GM11168 (cell line): ENCODE results near the gene NAGLU.

Experiments
- in situ Hi-C: fragments of 300-500 bp; cut with MboI; formaldehyde crosslinking; loops from one replicate; pipeline ENCODE4 v1.12.0; 2022; ENCODE audit warnings: low sequenced_read_pairs; ENCODE audit not compliant: unreplicated experiment

Gene NAGLU

DNA sequence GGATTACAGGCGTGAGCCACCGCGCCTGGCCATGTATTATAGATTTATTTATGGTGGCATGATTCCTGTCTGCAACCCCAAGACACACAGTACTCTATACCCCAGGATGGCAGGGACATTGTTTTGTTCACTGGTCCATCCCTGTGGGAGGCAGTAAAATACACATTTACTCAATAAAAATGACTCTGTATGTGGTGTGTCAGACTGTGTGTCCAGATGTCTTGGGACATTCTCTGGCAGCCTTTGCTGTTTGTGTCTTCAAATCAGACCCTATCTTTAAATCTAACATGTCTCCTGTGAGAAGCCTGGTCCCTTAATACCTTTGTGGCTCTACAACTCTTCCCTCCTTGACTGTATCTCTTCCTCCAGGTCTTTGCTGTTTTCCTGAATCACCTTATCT lies 24.2 kb downstream of the NAGLU start:
- in situ Hi-C loops: no loop called here

DNA sequence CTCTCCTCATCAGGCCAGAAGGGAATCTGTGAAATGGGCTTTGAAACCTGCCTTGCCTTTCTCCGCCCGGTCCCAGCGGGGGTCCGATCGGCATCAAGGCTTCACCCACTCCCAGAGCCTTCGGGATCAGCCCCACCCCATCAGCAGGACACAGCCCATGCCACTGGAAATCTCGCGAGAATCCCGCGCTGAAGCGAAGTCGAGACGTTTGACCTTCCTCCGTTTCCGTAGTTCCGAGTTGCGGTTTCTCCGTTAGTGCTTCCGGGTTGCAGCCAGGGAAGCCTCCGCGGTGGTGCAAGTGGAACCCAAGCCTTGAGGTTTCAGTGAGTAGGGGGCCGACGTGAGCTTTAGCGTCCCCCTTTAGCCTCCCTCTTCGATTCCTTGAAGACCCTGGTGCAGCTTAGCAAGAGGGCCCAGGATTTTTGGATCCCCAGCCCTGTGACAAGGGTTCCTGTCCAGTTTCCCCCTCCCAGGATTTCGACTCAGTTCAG lies 25.9 kb downstream of the NAGLU start, which contains the start of gene COASY:
Gene COASY (plus strand): TSS at position 252 of the 491 bp plus-strand sequence. CDS start 475 bp downstream, outside the sequence.
- in situ Hi-C loops: no loop called here

DNA sequence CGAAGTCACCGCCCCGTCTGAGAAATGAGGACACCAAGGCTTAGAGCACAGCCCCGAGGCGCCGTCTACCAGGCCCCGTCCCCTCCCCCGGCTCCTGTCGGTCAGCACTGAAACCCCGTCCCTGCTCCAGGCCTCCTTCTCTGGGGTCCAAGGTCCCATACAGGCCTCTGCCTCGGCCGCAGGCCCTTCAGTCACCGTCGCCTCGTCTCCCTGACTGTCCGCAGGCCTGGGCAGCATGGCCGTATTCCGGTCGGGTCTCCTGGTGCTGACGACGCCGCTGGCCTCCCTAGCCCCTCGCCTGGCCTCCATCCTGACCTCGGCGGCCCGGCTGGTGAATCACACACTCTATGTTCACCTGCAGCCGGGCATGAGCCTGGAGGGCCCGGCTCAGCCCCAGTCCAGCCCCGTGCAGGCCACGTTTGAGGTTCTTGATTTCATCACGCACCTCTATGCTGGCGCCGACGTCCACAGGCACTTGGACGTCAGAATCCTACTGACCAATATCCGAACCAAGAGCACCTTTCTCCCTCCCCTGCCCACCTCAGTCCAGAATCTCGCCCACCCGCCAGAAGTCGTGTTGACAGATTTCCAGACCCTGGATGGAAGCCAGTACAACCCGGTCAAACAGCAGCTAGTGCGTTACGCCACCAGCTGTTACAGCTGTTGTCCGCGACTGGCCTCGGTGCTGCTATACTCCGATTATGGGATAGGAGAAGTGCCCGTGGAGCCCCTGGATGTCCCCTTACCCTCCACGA lies 26.5 kb downstream of the NAGLU start:
- in situ Hi-C loops: no loop called here

DNA sequence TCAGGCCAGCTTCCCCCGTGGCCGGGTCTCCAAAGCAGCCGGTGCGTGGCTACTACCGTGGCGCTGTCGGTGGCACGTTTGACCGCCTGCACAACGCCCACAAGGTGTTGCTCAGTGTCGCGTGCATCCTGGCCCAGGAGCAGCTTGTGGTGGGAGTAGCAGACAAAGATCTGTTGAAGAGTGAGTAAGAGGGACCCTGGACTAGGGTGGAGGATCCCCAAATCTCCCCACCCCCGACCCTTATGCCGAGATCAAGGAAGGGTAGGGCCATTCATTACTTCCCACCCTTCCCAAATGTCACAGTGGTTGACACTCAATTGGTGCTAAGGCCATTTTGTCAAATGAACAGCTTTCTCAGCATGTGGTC lies 27.1 kb downstream of the NAGLU start:
- in situ Hi-C loops: no loop called here

DNA sequence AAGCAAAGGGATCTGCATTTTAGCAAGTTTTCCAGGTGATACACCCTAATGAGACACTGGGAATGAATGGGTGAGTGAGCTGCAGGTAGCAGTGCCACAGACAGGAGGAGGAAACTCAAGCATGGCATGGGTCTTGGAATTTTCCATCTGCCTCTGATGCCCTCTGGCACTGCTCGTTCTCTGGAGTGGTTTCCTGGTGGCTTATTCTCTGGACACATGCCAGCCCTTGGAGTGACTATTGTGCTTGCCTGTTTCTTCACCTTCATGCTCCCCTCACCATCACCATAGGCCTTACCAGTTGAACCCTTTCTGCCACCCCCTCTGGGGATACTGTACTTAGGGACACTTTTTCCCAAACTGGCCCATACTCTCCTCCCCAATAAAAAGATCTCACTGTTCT lies 27.5 kb downstream of the NAGLU start:
- in situ Hi-C loops: no loop called here

DNA sequence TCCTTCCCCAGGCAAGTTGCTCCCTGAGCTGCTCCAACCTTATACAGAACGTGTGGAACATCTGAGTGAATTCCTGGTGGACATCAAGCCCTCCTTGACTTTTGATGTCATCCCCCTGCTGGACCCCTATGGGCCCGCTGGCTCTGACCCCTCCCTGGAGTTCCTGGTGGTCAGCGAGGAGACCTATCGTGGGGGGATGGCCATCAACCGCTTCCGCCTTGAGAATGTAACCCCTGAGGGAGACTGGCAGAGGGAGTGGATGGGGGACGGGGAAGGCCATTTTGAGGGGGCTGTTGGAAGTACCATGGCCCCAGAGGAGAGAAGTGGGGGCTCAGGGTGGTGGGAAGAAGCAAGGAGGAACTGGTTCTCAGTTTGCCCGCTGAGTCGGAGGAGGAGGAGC lies 27.9 kb downstream of the NAGLU start:
- in situ Hi-C loops: no loop called here

DNA sequence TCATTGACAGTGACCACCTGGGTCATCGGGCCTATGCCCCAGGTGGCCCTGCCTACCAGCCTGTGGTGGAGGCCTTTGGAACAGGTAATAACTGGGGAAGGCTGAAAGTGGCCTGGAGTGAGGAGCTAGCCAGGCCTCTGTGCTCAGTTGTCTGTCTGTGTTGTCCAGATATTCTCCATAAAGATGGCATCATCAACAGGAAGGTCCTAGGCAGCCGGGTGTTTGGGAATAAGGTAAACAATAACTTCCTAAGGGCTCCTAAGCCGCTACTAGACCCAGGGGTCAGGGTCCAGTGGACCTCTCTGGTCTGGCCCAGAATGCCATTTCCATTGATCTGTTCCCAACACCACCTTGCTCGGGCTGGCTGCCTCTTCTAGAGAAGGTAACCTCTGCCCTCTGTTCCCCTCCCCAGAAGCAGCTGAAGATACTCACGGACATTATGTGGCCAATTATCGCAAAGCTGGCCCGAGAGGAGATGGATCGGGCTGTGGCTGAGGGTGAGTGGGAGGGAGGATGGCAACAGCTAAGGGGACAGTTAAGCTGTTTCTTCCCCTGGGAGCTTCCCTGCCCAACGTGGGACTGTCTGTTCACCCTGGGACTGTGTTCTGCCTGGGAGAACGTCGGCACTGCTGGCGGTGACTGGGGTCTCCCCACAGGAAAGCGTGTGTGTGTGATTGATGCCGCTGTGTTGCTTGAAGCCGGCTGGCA lies 28.9 kb downstream of the NAGLU start:
- in situ Hi-C loops: no loop called here

DNA sequence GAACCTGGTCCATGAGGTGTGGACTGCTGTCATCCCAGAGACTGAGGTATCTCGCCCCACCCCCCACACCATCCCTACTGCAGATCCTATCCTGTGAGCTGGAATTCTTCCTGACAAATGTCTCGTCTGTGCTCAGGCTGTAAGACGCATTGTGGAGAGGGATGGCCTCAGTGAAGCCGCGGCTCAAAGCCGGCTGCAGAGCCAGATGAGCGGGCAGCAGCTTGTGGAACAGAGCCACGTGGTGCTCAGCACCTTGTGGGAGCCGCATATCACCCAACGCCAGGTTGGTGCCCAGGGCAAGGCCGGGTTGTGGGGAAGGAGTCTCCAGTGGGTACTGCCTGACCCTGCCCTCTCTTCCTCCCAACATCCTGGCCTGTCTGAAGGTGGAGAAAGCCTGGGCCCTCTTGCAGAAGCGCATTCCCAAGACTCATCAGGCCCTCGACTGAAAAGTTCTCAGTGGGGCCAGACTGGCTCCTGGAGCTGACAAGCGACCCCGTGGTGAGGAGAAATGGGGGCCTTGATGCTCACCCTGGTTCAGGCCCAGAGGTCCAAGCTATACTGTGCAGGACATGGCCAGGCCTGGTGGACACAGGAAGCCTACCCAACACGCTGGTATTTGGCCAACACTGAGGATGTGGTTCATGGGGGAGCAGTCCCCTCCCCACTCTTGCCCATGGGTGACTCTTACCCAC lies 29.6 kb downstream of the NAGLU start:
- in situ Hi-C loops: no loop called here

DNA sequence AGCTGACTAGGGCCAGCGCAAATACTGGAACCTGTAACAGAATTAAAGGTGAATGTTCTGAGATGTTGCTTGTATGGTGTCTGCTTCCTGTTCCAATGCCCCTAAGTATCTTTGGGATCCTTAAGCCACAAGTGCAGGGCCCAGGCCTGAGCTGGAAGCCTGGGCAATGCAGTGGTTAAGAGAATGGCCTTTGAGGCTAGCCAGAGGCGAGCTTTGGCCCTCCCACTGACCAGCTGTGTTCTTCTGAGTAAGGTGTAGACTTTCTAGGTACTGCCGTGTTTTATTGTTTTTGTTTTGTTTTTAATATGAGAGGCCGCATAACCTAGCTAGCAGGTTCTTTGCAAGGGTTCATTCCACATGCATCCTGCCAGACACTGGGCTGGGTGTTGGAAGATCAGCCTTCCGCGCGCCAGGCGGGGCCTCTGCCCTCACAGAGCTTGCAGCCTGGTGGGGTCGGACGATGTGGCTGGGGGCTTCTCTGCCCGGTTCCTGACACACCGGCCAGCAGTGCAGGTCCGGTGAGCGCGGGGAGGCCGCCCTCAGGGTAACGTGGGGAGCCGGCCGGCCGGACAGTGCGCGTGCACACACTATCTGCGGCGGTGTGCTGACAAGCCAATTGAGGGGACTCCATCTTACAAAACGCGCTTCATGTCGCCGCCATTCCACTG lies 30.3 kb downstream of the NAGLU start:
- in situ Hi-C loops: no loop called here

DNA sequence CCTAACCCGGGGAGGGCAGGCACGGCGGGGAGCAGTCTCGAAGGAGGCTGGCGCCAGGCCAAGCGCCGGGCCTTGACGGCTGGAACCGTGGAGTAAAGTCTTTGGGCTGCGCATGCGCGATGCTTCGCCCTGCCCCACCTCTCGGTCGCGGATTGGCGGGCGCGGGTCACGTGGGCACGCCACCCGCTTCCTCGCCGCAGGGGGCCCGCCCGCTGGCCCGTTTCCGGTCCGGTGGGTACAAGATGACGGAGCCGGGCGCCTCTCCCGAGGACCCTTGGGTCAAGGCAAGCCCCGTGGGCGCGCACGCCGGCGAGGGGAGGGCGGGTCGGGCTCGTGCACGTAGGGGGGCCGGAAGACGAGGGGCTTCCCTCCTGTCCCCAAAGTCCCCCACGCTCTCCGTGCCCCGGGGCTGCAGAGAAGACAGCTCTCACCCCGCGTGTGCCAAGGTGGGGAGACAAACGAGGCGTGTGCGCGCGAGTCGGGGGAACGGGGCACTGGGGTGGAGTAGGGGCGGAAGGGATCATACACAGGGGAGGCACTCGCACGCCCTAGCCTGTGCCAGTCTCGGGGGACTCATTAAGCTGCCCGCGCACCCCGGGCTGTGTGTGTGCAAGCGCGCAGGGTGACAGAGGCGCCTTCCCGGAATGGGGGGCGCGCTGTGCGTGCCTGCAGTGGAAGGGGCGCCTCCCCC lies 31.0 kb downstream of the NAGLU start, which contains the start of gene MLX:
Gene MLX (plus strand): TSS at position 218 of the 691 bp plus-strand sequence. CDS start 25 bp downstream, at position 243.
- in situ Hi-C loops: no loop called here

DNA sequence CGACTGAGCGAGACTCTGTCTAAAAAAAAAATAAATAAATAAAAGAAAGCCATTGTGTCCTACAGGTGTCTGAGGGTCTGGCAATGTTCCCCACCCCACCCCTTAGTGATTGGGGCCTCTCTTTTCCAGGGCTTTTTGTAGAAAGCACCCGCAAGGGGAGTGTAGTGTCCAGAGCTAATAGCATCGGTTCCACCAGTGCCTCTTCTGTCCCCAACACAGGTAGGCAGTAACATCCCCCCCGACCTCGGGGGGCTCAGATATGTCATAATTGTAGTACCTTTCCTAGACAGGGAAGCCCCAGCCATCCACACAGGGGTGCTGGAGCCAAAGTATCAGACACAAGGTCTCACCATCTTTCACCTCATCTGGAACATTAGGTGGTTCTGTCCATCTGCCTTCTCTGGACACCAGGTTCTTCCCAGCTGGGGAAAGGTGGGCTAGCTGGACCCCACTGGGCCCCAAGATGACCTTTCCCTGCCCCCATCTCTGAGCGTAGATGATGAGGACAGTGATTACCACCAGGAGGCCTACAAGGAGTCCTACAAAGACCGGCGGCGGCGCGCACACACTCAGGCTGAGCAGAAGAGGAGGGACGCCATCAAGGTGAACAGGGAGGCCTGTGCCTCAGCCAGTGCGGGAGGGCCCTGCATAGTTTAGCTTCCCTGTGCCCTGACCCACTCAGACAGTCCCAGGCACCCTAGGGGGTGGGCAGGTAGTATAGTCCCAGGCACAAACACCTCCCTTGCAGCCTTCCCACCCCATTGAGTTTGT lies 32.5 kb downstream of the NAGLU start:
- in situ Hi-C loops: no loop called here

DNA sequence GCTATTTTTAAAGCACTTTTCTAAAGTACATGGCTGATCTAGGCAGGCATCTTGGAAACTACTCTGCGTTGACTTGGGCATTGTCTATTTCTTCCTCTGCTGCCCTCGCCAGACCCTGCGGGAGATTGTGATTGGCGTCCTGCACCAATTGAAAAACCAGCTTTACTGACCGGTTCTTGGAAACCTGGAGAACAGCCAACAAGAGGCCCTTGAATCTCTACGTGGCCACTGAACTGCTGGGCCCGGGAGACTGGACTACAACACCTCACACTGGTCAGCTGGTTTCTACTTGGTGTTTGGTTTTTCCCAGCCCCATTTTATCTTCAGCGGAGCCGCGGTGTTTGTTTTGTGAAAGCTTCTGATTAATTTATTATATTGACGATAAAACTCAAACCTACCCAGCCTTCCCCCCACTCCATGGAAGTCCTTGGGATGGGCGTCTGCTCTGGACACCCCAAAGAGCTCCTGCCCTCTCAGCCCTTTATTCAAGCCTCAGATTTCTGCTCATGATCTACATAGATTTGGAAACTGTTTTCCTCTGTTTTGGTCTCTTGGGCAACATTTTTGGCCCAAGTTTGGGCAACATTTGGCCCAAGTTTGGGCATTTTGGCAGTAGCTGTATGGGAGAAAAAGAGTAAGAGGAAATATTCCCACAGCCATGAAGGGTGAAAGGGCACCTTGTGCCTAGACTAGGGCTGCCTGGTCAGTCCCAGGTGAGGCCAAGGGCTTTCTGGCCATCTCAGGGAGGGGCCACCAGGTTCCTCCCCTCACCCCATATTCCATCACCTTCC lies 35.6 kb downstream of the NAGLU start:
- in situ Hi-C loops: loop anchor here (10.0 kb wide), 1 partner anchor 193 kb away; the partner anchor contains the start of gene RAMP2

DNA sequence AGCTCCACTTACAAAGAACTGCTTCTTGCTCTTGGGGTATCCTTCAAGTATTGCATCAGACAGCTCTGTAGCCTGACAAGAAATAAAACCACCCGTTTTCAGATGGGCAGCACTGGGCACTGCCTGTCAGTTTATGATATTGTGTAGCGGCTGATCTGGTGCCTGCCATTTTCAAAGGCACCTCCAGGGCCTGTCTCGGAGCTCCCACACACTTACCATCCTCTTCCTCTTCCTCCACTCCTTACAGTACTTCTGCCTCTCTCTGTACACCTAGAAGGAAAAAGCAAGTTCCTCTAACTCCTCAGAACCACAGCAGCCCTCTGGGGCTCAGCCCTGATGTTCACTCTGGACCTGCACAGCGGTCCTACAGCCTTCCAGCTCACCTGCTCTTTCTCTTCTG lies 37.1 kb downstream of the NAGLU start:
- in situ Hi-C loops: loop anchor here (10.0 kb wide), 1 partner anchor 192 kb away; the partner anchor contains the start of gene RAMP2

DNA sequence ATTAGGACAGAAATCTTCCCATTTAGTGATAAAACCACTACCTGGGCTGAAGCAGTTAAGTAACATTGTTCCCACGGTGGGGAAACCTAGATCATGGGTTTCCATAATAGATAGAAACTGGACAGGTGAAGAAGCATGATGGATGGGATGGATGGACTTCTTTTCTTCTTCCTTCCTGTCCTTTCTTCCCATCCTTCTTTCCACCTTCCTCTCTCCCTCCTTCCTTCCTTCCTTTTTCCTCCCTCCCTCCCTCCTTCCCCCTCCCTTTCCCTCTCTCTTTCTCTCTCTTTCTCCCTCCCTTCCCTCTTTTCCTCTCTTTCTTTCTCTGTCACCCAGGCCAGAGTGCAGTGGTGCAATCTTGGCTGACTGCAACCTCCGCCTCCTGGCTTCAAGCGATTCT lies 38.4 kb downstream of the NAGLU start:
- in situ Hi-C loops: loop anchor here (10.0 kb wide), 1 partner anchor 190 kb away; the partner anchor contains the start of gene RAMP2

DNA sequence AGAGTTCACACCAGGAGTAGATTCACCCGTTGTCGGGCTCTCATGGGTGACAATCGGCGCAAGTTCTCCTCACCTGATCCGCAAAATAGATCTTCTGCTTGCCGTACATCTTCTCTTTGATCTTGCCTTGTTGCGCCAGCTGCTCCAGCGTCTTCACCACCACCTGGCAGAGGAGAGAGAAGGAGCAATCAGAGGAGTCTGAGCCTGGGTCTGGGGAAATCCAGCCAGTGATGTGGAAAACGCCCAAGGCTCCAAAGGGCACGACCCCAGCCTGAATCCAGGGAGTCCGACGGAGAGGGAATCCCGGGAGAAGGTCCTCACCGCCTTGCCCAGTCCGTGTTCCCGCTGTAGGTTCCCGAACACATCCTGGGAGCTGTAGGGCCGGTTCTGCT lies 41.1 kb downstream of the NAGLU start:
- in situ Hi-C loops: loop anchor here (10.0 kb wide), 1 partner anchor 188 kb away; the partner anchor contains the start of gene RAMP2

DNA sequence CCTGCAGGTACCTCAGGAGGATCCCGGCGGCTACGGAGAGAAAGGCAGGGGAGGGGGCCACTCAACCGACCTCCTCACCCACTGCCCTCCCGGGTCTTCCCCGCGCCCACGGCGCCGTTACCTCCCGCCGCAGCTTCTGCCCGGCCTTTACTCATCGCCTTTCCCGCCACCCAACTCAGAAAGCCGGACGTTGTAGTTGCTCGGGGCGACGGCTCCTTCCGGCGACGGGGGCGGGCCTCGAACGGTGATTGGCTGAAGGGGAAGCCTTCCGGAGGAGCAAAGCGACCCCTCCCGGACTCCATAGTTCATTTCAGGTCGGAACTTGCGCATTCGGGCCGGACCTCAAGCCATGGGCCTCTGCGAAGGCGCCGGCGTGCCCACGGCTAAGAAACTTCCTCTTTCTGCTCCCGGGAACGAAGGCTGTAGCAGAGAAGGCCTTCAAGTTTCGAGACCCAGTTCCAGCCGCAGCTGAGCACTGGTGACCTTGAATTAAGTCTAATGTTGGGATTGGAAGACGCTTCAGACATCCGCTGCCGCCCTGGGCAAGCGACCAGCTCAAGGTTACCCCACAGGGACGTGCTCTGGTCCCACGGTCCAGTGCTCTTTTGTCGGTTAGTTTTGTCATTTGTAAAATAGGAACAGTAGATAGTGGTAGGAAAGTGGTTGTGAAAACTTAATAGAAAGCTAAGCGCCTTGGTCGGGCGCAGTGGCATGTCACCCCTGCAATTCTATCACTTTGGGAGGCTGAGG lies 41.7 kb downstream of the NAGLU start, which contains the start of gene PSMC3IP:
Gene PSMC3IP (minus strand): TSS at position 198 of the 750 bp plus-strand sequence. CDS start 43 bp downstream, at position 155.
- in situ Hi-C loops: loop anchor here (10.0 kb wide), 1 partner anchor 187 kb away; the partner anchor contains the start of gene RAMP2

DNA sequence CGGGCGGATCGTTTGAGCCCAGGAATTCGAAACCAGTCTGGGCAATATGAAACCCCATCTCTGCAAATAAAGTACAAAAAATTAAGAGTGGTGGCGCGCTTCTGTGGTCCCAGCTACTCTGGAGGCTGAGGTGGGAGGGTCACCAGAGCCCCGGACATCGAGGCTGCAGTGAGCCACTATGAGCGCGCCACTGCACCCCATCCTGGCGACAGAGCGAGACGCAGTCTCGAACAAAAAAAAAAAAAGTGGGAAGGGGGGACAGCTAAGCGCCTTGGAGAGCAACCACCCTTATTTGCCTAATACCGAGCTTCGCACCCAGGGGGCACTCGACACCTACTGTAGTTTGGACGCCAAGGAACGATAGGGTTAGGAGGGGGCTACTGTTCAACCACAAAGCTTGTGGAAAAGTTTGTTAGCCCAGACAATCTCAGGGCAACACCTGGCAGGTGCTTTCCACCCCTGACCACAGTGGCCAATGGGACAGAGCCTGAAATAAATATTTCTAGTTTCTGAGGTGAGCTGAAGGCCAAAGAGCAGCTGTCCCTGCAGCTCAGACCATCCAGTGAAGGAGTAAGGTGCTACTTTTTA lies 42.3 kb downstream of the NAGLU start:
- in situ Hi-C loops: loop anchor here (10.0 kb wide), 1 partner anchor 186 kb away; the partner anchor contains the start of gene RAMP2
